ENCODE data around the gene BPIFB6.

BPIFB6 gene

GRCh38 chr20:33064572-33065287, 33.3 kb downstream of the BPIFB6 start:
- no peak for DNase-seq

GRCh38 chr20:33065785-33066184, 34.3 kb downstream of the BPIFB6 start:
- no peak for DNase-seq

GRCh38 chr20:33067806-33068205, 36.4 kb downstream of the BPIFB6 start:
- no peak for DNase-seq

GRCh38 chr20:33068251-33068939, 36.9 kb downstream of the BPIFB6 start:
- DNase-seq = no peak

GRCh38 chr20:33069673-33070072, 38.2 kb downstream of the BPIFB6 start:
- no peak for DNase-seq

- no peak for DNase-seq
Measured at GRCh38 chr20:33070111-33071053, 38.9 kb downstream of the BPIFB6 start.

- no peak for DNase-seq
Measured at GRCh38 chr20:33071198-33071597, 39.8 kb downstream of the BPIFB6 start.

- DNase-seq = no peak
Measured at GRCh38 chr20:33072362-33072761, 40.9 kb downstream of the BPIFB6 start.

GRCh38 chr20:33072813-33073212, 41.4 kb downstream of the BPIFB6 start:
- DNase-seq = no peak

GRCh38 chr20:33074675-33075074, 43.2 kb downstream of the BPIFB6 start:
- no peak for DNase-seq

- DNase-seq = no peak
Measured at GRCh38 chr20:33075281-33075680, 43.8 kb downstream of the BPIFB6 start.

GRCh38 chr20:33076662-33077372, 45.4 kb downstream of the BPIFB6 start:
- no peak for DNase-seq

- no peak for DNase-seq
Measured at GRCh38 chr20:33079259-33079658, 47.8 kb downstream of the BPIFB6 start, which contains the start of gene BPIFB4. BPIFB4 (plus strand) TSS chr20:33079643; CDS start chr20:33081527, 1,884 bp downstream.

GRCh38 chr20:33081411-33082154, 50.1 kb downstream of the BPIFB6 start:
- DNase-seq = no peak

- DNase-seq = no peak
Measured at GRCh38 chr20:33082546-33082945, 51.1 kb downstream of the BPIFB6 start.

- DNase-seq = no peak
Measured at GRCh38 chr20:33083544-33084340, 52.3 kb downstream of the BPIFB6 start.

GRCh38 chr20:33084722-33085121, 53.3 kb downstream of the BPIFB6 start:
- no peak for DNase-seq

GRCh38 chr20:33086052-33086722, 54.7 kb downstream of the BPIFB6 start:
- DNase-seq = no peak

- DNase-seq = no peak
Measured at GRCh38 chr20:33091147-33091546, 59.7 kb downstream of the BPIFB6 start.

GRCh38 chr20:33091693-33092092, 60.2 kb downstream of the BPIFB6 start:
- no peak for DNase-seq

Measured in NCI-H1694 (cell line).